Upper lobe of left lung (tissue), 6 donors: ENCODE results near the gene CFAP45. TPM values are rescaled to one million over a fixed set of nuclear protein-coding genes. Genes with fewer than 3 reads are reported as not detected.
A peak's percentile ranks its signal among the peaks of the same experiment; 100 is the strongest.

ENCODE experiments used
- ATAC-seq, 2 donors: fragments of 200-7000 bp; cut with Tn5 transposase; one replicate each; pipeline ENCODE4 v1.9.1; 2022; ENCODE audit warnings: mild to moderate bottlenecking in 2 of 2, moderate library complexity in 2 of 2; ENCODE audit not compliant: low FRiP score in 2 of 2
- DNase-seq, 2 donors: peaks; one replicate each; pipeline ENCODE4 v3.0.0-alpha.2; 2019 to 2020
- H3K27ac ChIP-seq, 4 donors: fragments of 200-600 bp; sonication (generic); one replicate each; pipeline ENCODE4 v1.5.1; 2016 to 2019
- H3K27me3 ChIP-seq, 4 donors: fragments of 200-600 bp; sonication (generic); one replicate each; pipeline ENCODE4 v1.5.1; 2017 to 2019
- H3K36me3 ChIP-seq, 4 donors: fragments of 200-600 bp; sonication (generic); one replicate each; pipeline ENCODE4 v1.5.1; 2016 to 2019
- H3K4me1 ChIP-seq, 4 donors: fragments of 200-600 bp; sonication (generic); one replicate each; pipeline ENCODE4 v1.5.1; 2018 to 2019
- H3K4me3 ChIP-seq, 4 donors: fragments of 200-600 bp; sonication (generic); one replicate each; pipeline ENCODE4 v1.5.1; 2017 to 2019; ENCODE audit warnings: mild to moderate bottlenecking in 2 of 4, moderate library complexity in 1 of 4
- H3K9me3 ChIP-seq, 4 donors: fragments of 200-600 bp; sonication (generic); one replicate each; pipeline ENCODE4 v1.5.1; 2018 to 2019
- CTCF ChIP-seq, 6 experiments: fragments of 450-650 bp in 4 of 6; fragments of 200-600 bp in 2 of 6; sonication (generic) in 2 of 6; IDR thresholded peaks; one replicate each; pipeline ENCODE4 v1.5.1; 2016 to 2019; ENCODE audit warnings: antibody characterized with exemption in 6 of 6
- EP300 ChIP-seq, 4 donors: sonication (generic); formaldehyde crosslinking; IDR thresholded peaks; one replicate each; pipeline ENCODE4 v1.5.1; 2017; ENCODE audit warnings: antibody characterized with exemption in 4 of 4, control low read depth in 2 of 4
- POLR2A ChIP-seq, 4 donors: fragments of 450-650 bp; IDR thresholded peaks; one replicate each; pipeline ENCODE4 v1.5.1; 2016 to 2017; ENCODE audit warnings: antibody characterized with exemption in 4 of 4, mild to moderate bottlenecking in 2 of 4
- POLR2AphosphoS5 ChIP-seq, 2 donors: sonication (generic); formaldehyde crosslinking; IDR thresholded peaks; one replicate each; pipeline ENCODE4 v1.5.1; 2017; ENCODE audit warnings: antibody characterized with exemption in 2 of 2
- WGBS, 2 donors: methylation state at CpG; one replicate each; pipeline ENCODE4 v1.1.5; 2017 to 2018; 5-methylcytosine and 5-hydroxymethylcytosine counted together
- total RNA-seq, 6 donors: library from RNA; depleted of rRNA in 4 of 6; stranded (reverse); fragments of >200 nt in 4 of 6; gene quantifications; one replicate each; pipeline versions ENCODE4 v1.1.0 to v1.2.1, GENCODE V29; 2016 to 2021
- donor health status: DM: no; HTN: no; CAD: no; lungs with moderate emphysema.
- donor health status: DM: no; HTN: yes; CAD: no; lungs with severe emphysema.

Gene CFAP45
- total RNA-seq, 6 donors from 2014 or later: 1.2 to 34.6 (median 9.0) TPM

- no peak overlapping the region for H3K27ac ChIP-seq
- no peaks in the 10 kb centered on the region for H3K9me3 ChIP-seq
- H3K36me3 ChIP-seq: no peaks in the 10 kb centered on the region
- TF ChIP-seq CTCF (IDR thresholded peaks at IDR 0.05) (no peak), POLR2AphosphoS5 (IDR thresholded peaks at IDR 0.05) (no peak), POLR2A (IDR thresholded peaks at IDR 0.05) (no peak), EP300 (IDR thresholded peaks at IDR 0.05) (no peak)
- WGBS, 2 donors: 74 to 78% methylated on average over 3 of the region's 3 CpGs
- H3K4me3 ChIP-seq: no peak overlapping the region
- peaks cover 12 to 26% (median 18%) of the 10 kb centered on the region in 4 donors for H3K4me1 ChIP-seq
- ATAC-seq: no peak
- no peak for DNase-seq
- no peaks in the 10 kb centered on the region for H3K27me3 ChIP-seq
Measured at GRCh38 chr1:159939678-159940002, 39.7 kb upstream of the CFAP45 start.

DNA sequence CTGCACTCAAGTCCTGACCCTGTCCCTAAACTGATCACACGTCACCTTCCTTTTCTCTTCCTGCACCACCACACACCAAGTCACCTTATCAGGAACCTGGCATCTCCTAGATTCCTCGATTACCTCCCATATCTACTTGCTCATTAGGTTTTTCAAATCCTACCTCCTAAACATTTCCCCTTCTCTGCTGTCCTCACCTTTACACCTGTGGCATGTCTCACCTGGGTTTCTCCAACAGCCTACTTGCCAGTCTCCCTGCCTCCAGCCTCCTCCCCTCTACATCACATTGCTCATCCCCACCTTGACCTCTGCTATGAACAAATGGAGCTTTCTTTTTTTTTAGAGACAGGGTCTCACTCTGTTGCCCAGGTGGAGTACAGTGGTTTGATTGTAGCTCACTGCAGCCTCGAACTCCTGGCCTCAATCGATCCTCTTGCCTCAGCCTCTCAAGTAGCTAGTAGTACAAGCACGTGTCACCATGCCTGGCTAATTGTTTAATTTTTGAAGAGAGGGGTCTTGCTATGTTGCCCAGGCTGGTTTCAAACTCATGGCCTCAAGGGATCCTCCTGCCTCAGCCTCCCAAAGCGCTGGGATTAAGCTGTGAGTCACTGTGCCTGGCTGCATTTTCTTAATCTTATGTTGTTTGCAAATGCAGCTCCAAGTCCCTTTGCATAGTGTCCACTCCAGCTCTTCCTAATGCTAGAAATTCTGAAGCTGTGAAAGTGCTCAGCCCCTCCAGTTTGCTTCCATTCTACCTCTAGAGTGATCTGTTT, 39.1 kb upstream of the CFAP45 start:
- DNase-seq: no peak
- H3K4me3 ChIP-seq: no peak overlapping the region
- no peak for ATAC-seq
- TF ChIP-seq POLR2A (IDR thresholded peaks at IDR 0.05) (no peak), POLR2AphosphoS5 (IDR thresholded peaks at IDR 0.05) (no peak), EP300 (IDR thresholded peaks at IDR 0.05) (no peak)
- no peak overlapping the region for H3K27ac ChIP-seq
- peaks cover 12 to 26% (median 18%) of the 10 kb centered on the region in 4 donors for H3K4me1 ChIP-seq
- H3K27me3 ChIP-seq: no peaks in the 10 kb centered on the region
- 84 to 90% methylated on average over 6 of the region's 6 CpGs for WGBS, 2 donors
- H3K36me3 ChIP-seq: no peaks in the 10 kb centered on the region
- no peaks in the 10 kb centered on the region for H3K9me3 ChIP-seq

DNA sequence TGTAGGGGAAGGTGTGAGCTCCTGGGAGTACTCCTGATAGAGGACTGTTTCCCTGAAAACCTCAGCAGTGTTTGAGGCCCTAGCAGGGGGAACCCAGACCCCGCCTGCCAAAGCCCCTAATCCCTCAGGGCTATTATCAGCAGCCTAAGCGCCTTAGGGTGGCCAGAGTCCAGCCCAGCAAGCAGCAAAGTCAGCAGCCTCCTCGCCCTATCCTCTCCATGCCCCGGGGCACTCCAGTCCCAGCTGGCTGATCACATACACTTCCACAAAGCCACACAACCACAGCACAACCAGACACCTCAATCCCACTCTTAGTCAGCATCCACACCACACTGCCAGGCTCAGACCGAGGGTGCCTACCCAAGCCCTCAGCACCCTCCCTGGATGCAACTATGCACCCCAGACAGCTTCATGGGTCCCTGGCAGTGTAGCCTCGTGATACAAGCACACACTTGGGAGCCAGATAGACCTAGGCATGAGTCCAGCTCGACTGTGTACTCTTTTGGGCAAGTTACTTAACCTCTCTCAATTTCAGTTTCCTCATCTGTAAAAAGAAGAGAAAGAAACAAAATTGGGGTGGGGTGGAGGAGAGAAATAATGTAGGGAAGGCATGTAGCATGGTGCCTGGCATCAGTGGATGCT, 38.4 kb upstream of the CFAP45 start:
- H3K27me3 ChIP-seq: no peaks in the 10 kb centered on the region
- ATAC-seq (no peak), DNase-seq (no peak)
- TF ChIP-seq POLR2A (IDR thresholded peaks at IDR 0.05): no peak
- TF ChIP-seq EP300 (IDR thresholded peaks at IDR 0.05): no peak
- TF ChIP-seq POLR2AphosphoS5 (IDR thresholded peaks at IDR 0.05): no peak
- TF ChIP-seq CTCF (IDR thresholded peaks at IDR 0.05): no peak
- H3K27ac ChIP-seq: no peak overlapping the region
- H3K36me3 ChIP-seq: no peaks in the 10 kb centered on the region
- H3K4me1 ChIP-seq: peaks cover 12 to 26% (median 18%) of the 10 kb centered on the region in 4 donors
- WGBS, 2 donors: 55 to 68% methylated on average over 6 to 7 of the region's 7 CpGs
- no peaks in the 10 kb centered on the region for H3K9me3 ChIP-seq
- H3K4me3 ChIP-seq: no peak overlapping the region

- no peaks in the 10 kb centered on the region for H3K36me3 ChIP-seq
- H3K4me3 ChIP-seq: no peak overlapping the region
- no peak for TF ChIP-seq POLR2AphosphoS5 (IDR thresholded peaks at IDR 0.05)
- TF ChIP-seq POLR2A (IDR thresholded peaks at IDR 0.05): no peak
- no peaks in the 10 kb centered on the region for H3K27me3 ChIP-seq
- no peaks in the 10 kb centered on the region for H3K9me3 ChIP-seq
- ATAC-seq (no peak), DNase-seq (peak in 1 of 2 donors; percentile 50)
- H3K4me1 ChIP-seq: peaks cover 12 to 26% (median 18%) of the 10 kb centered on the region in 4 donors
- 20 to 37% methylated on average over 4 of the region's 4 CpGs for WGBS, 2 donors
- H3K27ac ChIP-seq: no peak overlapping the region
Measured at GRCh38 chr1:159937054-159937750, 37.2 kb upstream of the CFAP45 start.

- DNase-seq (peak; percentile 77 to 85), ATAC-seq (peak; percentile 86 to 90)
- Histone ChIP-seq H3K27ac (no peak overlapping the region), H3K4me1 (peaks cover 12 to 26% (median 18%) of the 10 kb centered on the region in 4 donors), H3K36me3 (no peaks in the 10 kb centered on the region), H3K9me3 (no peaks in the 10 kb centered on the region), H3K27me3 (no peaks in the 10 kb centered on the region), H3K4me3 (no peak overlapping the region)
- TF ChIP-seq POLR2A (IDR thresholded peaks at IDR 0.05): no peak
- TF ChIP-seq CTCF (IDR thresholded peaks at IDR 0.05): peak; percentile 97 to 99 (median 99)
- no peak for TF ChIP-seq EP300 (IDR thresholded peaks at IDR 0.05)
- 36 to 96% methylated on average over 4 to 16 of the region's 16 CpGs for WGBS, 2 donors
Measured at GRCh38 chr1:159936273-159936904, 36.4 kb upstream of the CFAP45 start.
